H1 (cell line): ENCODE measurements around the gene RBFOX1. TPM values are rescaled to one million over a fixed set of nuclear protein-coding genes. Genes with fewer than 3 reads are reported as not detected.

Source experiments
- CTCF ChIA-PET: fragments of 300-600 bp; sonication (Branson Sonifier 250); formaldehyde crosslinking; loops from one replicate; lab custom pipeline; 2021; ENCODE audit not compliant: partially characterized antibody; lab: Charles Lee
- POLR2A ChIA-PET: fragments of 300-600 bp; sonication (Branson Sonifier 250); formaldehyde crosslinking; loops from one replicate; lab custom pipeline; 2021; ENCODE audit warnings: inconsistent platforms; ENCODE audit not compliant: partially characterized antibody; lab: Charles Lee
- DNase-seq, 2 experiments: peaks; one replicate each; pipeline versions ENCODE4 v3.0.0 to v3.0.0-alpha.2; 2010 to 2022; ENCODE audit warnings: low spot score in 2 of 2, low read depth in 1 of 2, mixed read lengths in 1 of 2
- FAIRE-seq: peaks from 2 replicates; lab custom pipeline; 2011; peaks lifted over from hg19 to GRCh38; lab: Jason Lieb, UNC
- H2AFZ ChIP-seq: 2 replicates; pipeline ENCODE4 v1.8.1; 2012; ENCODE audit warnings: low read length, inconsistent platforms
- H2AK5ac ChIP-seq: 2 replicates; pipeline ENCODE4 v1.6.1; 2013; ENCODE audit warnings: low read depth, low read length
- H2BK120ac ChIP-seq: replicated peaks from 2 replicates; pipeline ENCODE3; 2013; ENCODE audit warnings: low read depth, low read length, inconsistent platforms
- H2BK12ac ChIP-seq: 2 replicates; pipeline ENCODE4 v1.6.1; 2013; ENCODE audit warnings: low read depth, low read length
- H2BK15ac ChIP-seq: 2 replicates; pipeline ENCODE4 v1.6.1; 2013; ENCODE audit warnings: low read length
- H2BK20ac ChIP-seq: 2 replicates; pipeline ENCODE4 v1.6.1; 2013; ENCODE audit warnings: low read length
- H2BK5ac ChIP-seq: 2 replicates; pipeline ENCODE4 v1.6.1; 2013; ENCODE audit warnings: low read depth, low read length
- H3K14ac ChIP-seq: 2 replicates; pipeline ENCODE4 v1.6.1; 2013; ENCODE audit warnings: inconsistent platforms; ENCODE audit not compliant: insufficient read length
- H3K18ac ChIP-seq: 2 replicates; pipeline ENCODE4 v1.6.1; 2013; ENCODE audit warnings: low read length; ENCODE audit errors: extremely low read depth
- H3K23ac ChIP-seq: 2 replicates; pipeline ENCODE4 v1.6.1; 2013; ENCODE audit warnings: inconsistent platforms; ENCODE audit not compliant: insufficient read length
- H3K23me2 ChIP-seq: 2 replicates; pipeline ENCODE4 v1.6.1; 2013; ENCODE audit warnings: low read depth, low read length
- H3K27ac ChIP-seq: 2 replicates; pipeline ENCODE4 v1.6.1; 2011; ENCODE audit warnings: low read depth, low read length, inconsistent platforms
- H3K27me3 ChIP-seq, 4 experiments: replicated peaks in 1 of 4; 1 replicate in 1 of 4; 2 replicates in 3 of 4; pipeline versions ENCODE4 v1.6.1 to v1.8.1; 2011 to 2013; ENCODE audit warnings: low read length in 3 of 4, mild to moderate bottlenecking in 3 of 4, inconsistent platforms in 2 of 4, mixed read lengths in 2 of 4, moderate library complexity in 1 of 4; ENCODE audit not compliant: control insufficient read depth in 3 of 4, insufficient read depth in 3 of 4; ENCODE audit errors: extremely low read depth in 1 of 4
- H3K36me3 ChIP-seq, 4 experiments: 2 replicates each; pipeline versions ENCODE4 v1.6.1 to v1.8.1; 2011 to 2013; ENCODE audit warnings: mild to moderate bottlenecking in 4 of 4, low read length in 3 of 4, moderate library complexity in 2 of 4, control low read depth in 1 of 4, inconsistent platforms in 1 of 4; ENCODE audit not compliant: insufficient read depth in 4 of 4, control insufficient read depth in 2 of 4
- H3K4ac ChIP-seq: replicated peaks from 2 replicates; pipeline ENCODE3; 2013; ENCODE audit warnings: low read length, low read depth, mixed read lengths, inconsistent platforms; ENCODE audit not compliant: insufficient read length
- H3K4me1 ChIP-seq, 4 experiments: replicated peaks in 1 of 4; 1 replicate in 1 of 4; 2 replicates in 3 of 4; pipeline versions ENCODE4 v1.6.1 to v1.8.1; 2011 to 2013; ENCODE audit warnings: low read length in 3 of 4, inconsistent platforms in 2 of 4, mixed read lengths in 1 of 4; ENCODE audit not compliant: insufficient read depth in 4 of 4, control insufficient read depth in 3 of 4
- H3K4me2 ChIP-seq, 2 experiments: 2 replicates each; pipeline versions ENCODE4 v1.6.1 to v1.8.1; 2011 to 2013; ENCODE audit warnings: low read depth in 2 of 2, low read length in 2 of 2, control low read depth in 1 of 2, inconsistent platforms in 1 of 2, mild to moderate bottlenecking in 1 of 2; ENCODE audit not compliant: insufficient read depth in 1 of 2
- H3K4me3 ChIP-seq, 4 experiments: fragments of 200-600, 300-600 bp in 1 of 4; sonication (generic), shearing (Covaris generic), sonication (Bioruptor Twin) in 1 of 4; 2 replicates each; pipeline versions ENCODE4 v1.5.1 to v1.8.1; 2011 to 2016; ENCODE audit warnings: low read length in 4 of 4, low read depth in 3 of 4, control low read depth in 2 of 4, inconsistent platforms in 2 of 4, mild to moderate bottlenecking in 2 of 4, mixed read lengths in 1 of 4, moderate library complexity in 1 of 4; ENCODE audit not compliant: insufficient read depth in 2 of 4; ENCODE audit errors: extremely low read depth in 1 of 4
- H3K56ac ChIP-seq: replicated peaks from 2 replicates; pipeline ENCODE3; 2013; ENCODE audit warnings: low read depth, mild to moderate bottlenecking, mixed read lengths, low read length, inconsistent platforms; ENCODE audit not compliant: insufficient read length
- H3K79me1 ChIP-seq: 2 replicates; pipeline ENCODE4 v1.6.1; 2013; ENCODE audit warnings: low read depth, low read length, control low read depth
- H3K79me2 ChIP-seq, 2 experiments: 2 replicates each; pipeline versions ENCODE4 v1.6.1 to v1.8.1; 2012 to 2013; ENCODE audit warnings: low read length in 2 of 2, mild to moderate bottlenecking in 2 of 2, inconsistent platforms in 1 of 2; ENCODE audit not compliant: insufficient read depth in 2 of 2, control insufficient read depth in 1 of 2
- H3K9ac ChIP-seq, 4 experiments: replicated peaks in 1 of 4; 1 replicate in 1 of 4; 2 replicates in 3 of 4; pipeline versions ENCODE4 v1.6.1 to v1.8.1; 2011 to 2013; ENCODE audit warnings: low read depth in 3 of 4, low read length in 3 of 4, control low read depth in 2 of 4, mild to moderate bottlenecking in 2 of 4, moderate library complexity in 2 of 4, inconsistent platforms in 1 of 4; ENCODE audit errors: extremely low read depth in 1 of 4
- H3K9me3 ChIP-seq, 2 experiments: 2 replicates each; pipeline versions ENCODE4 v1.6.1 to v1.8.1; 2012 to 2013; ENCODE audit warnings: mild to moderate bottlenecking in 2 of 2, moderate library complexity in 2 of 2, control low read depth in 1 of 2, inconsistent platforms in 1 of 2, low read depth in 1 of 2, low read length in 1 of 2, mixed read lengths in 1 of 2; ENCODE audit not compliant: insufficient read depth in 2 of 2
- H4K20me1 ChIP-seq, 2 experiments: replicated peaks in 1 of 2; 2 replicates each; pipeline versions ENCODE3 to v1.8.1; 2011 to 2013; ENCODE audit warnings: inconsistent platforms in 2 of 2, low read length in 2 of 2, mild to moderate bottlenecking in 1 of 2; ENCODE audit not compliant: insufficient read depth in 2 of 2, control insufficient read depth in 1 of 2
- H4K5ac ChIP-seq: 2 replicates; pipeline ENCODE4 v1.6.1; 2013; ENCODE audit warnings: low read length, low read depth, mixed read lengths, inconsistent platforms; ENCODE audit not compliant: insufficient read length
- H4K8ac ChIP-seq: 2 replicates; pipeline ENCODE4 v1.8.0; 2013; ENCODE audit warnings: mild to moderate bottlenecking, moderate library complexity, low read length, inconsistent platforms; ENCODE audit not compliant: insufficient read depth; ENCODE audit errors: extremely low read depth
- H4K91ac ChIP-seq: replicated peaks from 2 replicates; pipeline ENCODE3; 2013; ENCODE audit warnings: low read length, mixed read lengths, inconsistent platforms; ENCODE audit not compliant: insufficient read length
- CBX8 ChIP-seq: fragments of 300-800, 300-1000 bp; sonication (generic); IDR thresholded peaks from 2 replicates; pipeline ENCODE4 v1.7.1; 2016; ENCODE audit warnings: low read depth, low read length, borderline replicate concordance
- CTCF ChIP-seq, 3 experiments: IDR thresholded peaks; 1 replicate in 2 of 3; 2 replicates in 1 of 3; pipeline versions ENCODE4 v1.5.1 to v1.6.1; 2011; ENCODE audit warnings: low read length in 3 of 3, mild to moderate bottlenecking in 3 of 3, inconsistent platforms in 2 of 3, low read depth in 1 of 3, moderate library complexity in 1 of 3; ENCODE audit not compliant: insufficient read depth in 1 of 3; ENCODE audit errors: control extremely low read depth in 1 of 3
- EGR1 ChIP-seq: IDR thresholded peaks from 2 replicates; pipeline ENCODE4 v1.6.1; 2011; ENCODE audit warnings: low read depth, low read length, borderline replicate concordance
- GABPA ChIP-seq: IDR thresholded peaks from 2 replicates; pipeline ENCODE4 v1.6.1; 2011; ENCODE audit warnings: mild to moderate bottlenecking, low read length, moderate library complexity, borderline replicate concordance; ENCODE audit not compliant: insufficient read depth
- POLR2A ChIP-seq, 2 experiments: IDR thresholded peaks; 1 replicate in 1 of 2; 2 replicates in 1 of 2; pipeline ENCODE4 v1.6.1; 2011; ENCODE audit warnings: low read depth in 2 of 2, low read length in 2 of 2, mild to moderate bottlenecking in 2 of 2; ENCODE audit errors: control extremely low read depth in 1 of 2
- RAD21 ChIP-seq, 2 experiments: IDR thresholded peaks in 1 of 2; conservative IDR thresholded peaks in 1 of 2; 2 replicates each; pipeline ENCODE4 v1.6.1; 2011; ENCODE audit warnings: low read depth in 2 of 2, low read length in 2 of 2, improper control_type of control experiment in 1 of 2, inconsistent platforms in 1 of 2, mild to moderate bottlenecking in 1 of 2, moderate library complexity in 1 of 2
- RNF2 ChIP-seq: fragments of 200-900, 300-1000 bp; sonication (generic); IDR thresholded peaks from 2 replicates; pipeline ENCODE4 v1.7.1; 2016; ENCODE audit warnings: borderline replicate concordance, low read depth, mild to moderate bottlenecking, antibody characterized with exemption, low read length; ENCODE audit not compliant: poor library complexity, severe bottlenecking; ENCODE audit errors: missing control alignments
- SP1 ChIP-seq: IDR thresholded peaks from 2 replicates; pipeline ENCODE4 v1.6.1; 2011; ENCODE audit warnings: low read depth, low read length
- SP2 ChIP-seq: IDR thresholded peaks from 2 replicates; pipeline ENCODE4 v1.6.1; 2012; ENCODE audit warnings: mild to moderate bottlenecking, low read length, inconsistent platforms
- SP4 ChIP-seq: IDR thresholded peaks from 2 replicates; pipeline ENCODE4 v1.6.1; 2012; ENCODE audit warnings: low read length, inconsistent platforms
- TEAD4 ChIP-seq: IDR thresholded peaks from 2 replicates; pipeline ENCODE4 v1.6.1; 2012; ENCODE audit warnings: low read depth, low read length, inconsistent platforms, mixed read lengths
- WGBS, 2 experiments: shearing (Covaris generic) in 1 of 2; methylation state at CpG; one replicate each; pipeline versions ENCODE4 v1.1.6 to v1.1.7; 2013 to 2015; ENCODE audit warnings: low lambda C conversion rate in 2 of 2, mixed read lengths in 2 of 2, inconsistent platforms in 1 of 2, low coverage in 1 of 2, missing lambda C conversion rate in 1 of 2; ENCODE audit not compliant: insufficient replicate concordance in 2 of 2, insufficient coverage in 1 of 2, insufficient read length in 1 of 2; ENCODE audit errors: extremely low coverage in 1 of 2, missing lambda C conversion rate in 1 of 2; 5-methylcytosine and 5-hydroxymethylcytosine counted together
- polyA plus RNA-seq, 7 experiments: library from polyadenylated mRNA; depleted of rRNA in 3 of 7; stranded (reverse) in 5 of 7; unstranded in 2 of 7; fragments of >200 nt in 5 of 7; fragments of 200-250 nt in 2 of 7; gene quantifications; 1 replicate in 5 of 7; 2 replicates in 1 of 7; 4 replicates in 1 of 7; pipeline versions ENCODE4 v1.2.1 to v1.2.3, GENCODE V29; 2011 to 2013; ENCODE audit warnings: missing spikeins in 2 of 7, mixed read lengths in 2 of 7
- total RNA-seq: library from RNA; stranded (reverse); fragmentation: NEBNext Ultra II Directional; extraction: Animal tissue kit (Norgen Biotek cat#: 25700); gene quantifications from 2 replicates; pipeline ENCODE4 v1.2.1, GENCODE V29; 2021

Gene RBFOX1
- total and polyA plus RNA-seq, 2 of the 8 experiments (the other 6 are each of a cell fraction or from before 2014, with no cell fraction given): 1.7 to 2.8 TPM

- H3K27me3 ChIP-seq: no peaks in the 10 kb centered on the region
- no peaks in the 10 kb centered on the region for H3K4me1 ChIP-seq
- no peak overlapping the region for H3K23ac ChIP-seq
- H2BK12ac ChIP-seq: no peak overlapping the region
- ChIA-PET POLR2A (no interaction called here), CTCF (interaction anchor here (0.7 to 1.9 kb wide), 3 partner anchors 10 to 81 kb away, joined by 3 to 4 read pairs (median 4); no protein-coding TSS in a partner anchor)
- H3K9ac ChIP-seq: no peak overlapping the region
- H3K9me3 ChIP-seq: peaks cover 4 to 8% of the 10 kb centered on the region in 2 experiments; a peak in 2 of 4 replicates
- 0 out of 8 replicates have a peak, but pooled peaks cover 0 to 2% (median 0%) of the 10 kb centered on the region in 4 experiments for H3K36me3 ChIP-seq
- no peak overlapping the region for H3K14ac ChIP-seq
- no peaks in the 10 kb centered on the region for H3K23me2 ChIP-seq
- no peak overlapping the region for H2BK15ac ChIP-seq
- DNase-seq (no peak), FAIRE-seq (no peak)
- H3K56ac ChIP-seq: no peak overlapping the region
- no peak overlapping the region for H2BK5ac ChIP-seq
- H3K27ac ChIP-seq: no peak overlapping the region
- no peak overlapping the region for H4K5ac ChIP-seq
- 72% methylated on average over 6 of the region's 6 CpGs; no CpG with 5 or more reads in 1 of the 2 experiments for WGBS, 2 experiments
- H2AK5ac ChIP-seq: no peak overlapping the region
- H3K4me2 ChIP-seq: no peak overlapping the region
- no peak overlapping the region for H2BK120ac ChIP-seq
- H3K18ac ChIP-seq: no peak overlapping the region
- H2BK20ac ChIP-seq: no peak overlapping the region
- no peaks in the 10 kb centered on the region for H3K79me1 ChIP-seq
- no peak overlapping the region for H4K91ac ChIP-seq
- TF ChIP-seq CBX8 (no peak), SP4 (no peak), EGR1 (no peak), RNF2 (no peak), POLR2A (IDR thresholded peaks at IDR 0.05; ENCODE audit: control extremely low read depth in 1 of 2, low read depth in 2 of 2, low read length in 2 of 2) (no peak), SP1 (no peak), RAD21 (IDR thresholded peaks at IDR 0.05 in 1 of 2, conservative IDR thresholded peaks at IDR 0.05 in 1 of 2; ENCODE audit: low read depth in 2 of 2, low read length in 2 of 2) (peak; percentile 17 to 50; a peak in 3 of 4 replicates), GABPA (no peak), CTCF (IDR thresholded peaks at IDR 0.05; ENCODE audit: control extremely low read depth in 1 of 3, insufficient read depth in 1 of 3, low read depth in 1 of 3, low read length in 3 of 3) (peak; percentile 5 to 30 (median 25); a peak in 2 of 4 replicates), TEAD4 (no peak), SP2 (no peak)
- H4K20me1 ChIP-seq: no peaks in the 10 kb centered on the region
- no peak overlapping the region for H4K8ac ChIP-seq
- H3K4ac ChIP-seq: no peak overlapping the region
- H3K4me3 ChIP-seq: no peak overlapping the region
- no peaks in the 10 kb centered on the region for H3K79me2 ChIP-seq
- no peak overlapping the region for H2AFZ ChIP-seq
These were observed 282.9 kb downstream of the RBFOX1 start for GRCh38 chr16:7615565-7615964.
